HG03432 (cell line): ENCODE measurements around the gene BID.
"Not testable (repeated sequence)": the region's sequence is repeated elsewhere in the genome, so short reads cannot be mapped to it uniquely, and the experiment has no call there.

ENCODE experiments used
- ATAC-seq: cut with Tn5 transposase; IDR thresholded peaks from one replicate; pipeline ENCODE4 v1.9.1; 2021; ENCODE audit warnings: mild to moderate bottlenecking, moderate library complexity; ENCODE audit not compliant: unreplicated experiment

BID gene

GRCh38 chr22:17705951-17706900 lies 68.0 kb downstream of the BID start:
- ATAC-seq: peak; percentile 95

- ATAC-seq: no peak
Measured at GRCh38 chr22:17705546-17705945, 68.7 kb downstream of the BID start.

- ATAC-seq: no peak
Measured at GRCh38 chr22:17703811-17704210, 70.5 kb downstream of the BID start.

- ATAC-seq: no peak
Measured at GRCh38 chr22:17700778-17701177, 73.5 kb downstream of the BID start.

- no peak for ATAC-seq
Measured at GRCh38 chr22:17699696-17700340, 74.5 kb downstream of the BID start.

- ATAC-seq: no peak
Measured at GRCh38 chr22:17698948-17699347, 75.3 kb downstream of the BID start.

GRCh38 chr22:17698276-17698675 lies 76.0 kb downstream of the BID start:
- ATAC-seq: not testable (repeated sequence)

- ATAC-seq: not testable (repeated sequence)
Measured at GRCh38 chr22:17697196-17697595, 77.1 kb downstream of the BID start.

- ATAC-seq: no peak
Measured at GRCh38 chr22:17695986-17696385, 78.3 kb downstream of the BID start.

GRCh38 chr22:17694752-17695151 lies 79.5 kb downstream of the BID start:
- ATAC-seq: no peak

- no peak for ATAC-seq
Measured at GRCh38 chr22:17694193-17694592, 80.1 kb downstream of the BID start.

GRCh38 chr22:17692841-17693240 lies 81.4 kb downstream of the BID start:
- ATAC-seq: no peak

- ATAC-seq: no peak
Measured at GRCh38 chr22:17684245-17684644, 90.0 kb downstream of the BID start.
